Measurements from ENCODE around the gene MED12L.

DNA sequence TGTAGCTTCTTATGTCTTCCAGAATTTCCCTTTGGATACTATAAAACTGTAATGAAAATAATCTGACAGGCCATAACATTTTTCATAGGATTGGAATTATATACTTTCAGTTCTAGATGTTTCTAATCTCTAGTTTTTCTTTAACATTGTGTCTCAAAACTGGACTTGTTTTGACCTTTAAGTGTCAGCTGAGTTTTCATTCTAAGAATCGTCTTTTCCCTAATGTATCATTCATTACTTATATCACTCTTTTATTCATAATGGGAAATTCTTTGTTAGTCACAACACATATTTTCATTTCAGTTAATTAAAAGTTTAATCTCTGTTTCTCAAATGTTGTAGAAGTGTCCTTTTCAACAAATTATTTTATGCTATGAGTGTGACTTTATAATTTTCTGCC, 105.6 kb downstream of the MED12L start:
- TF ChIP-seq, protein P1, sequence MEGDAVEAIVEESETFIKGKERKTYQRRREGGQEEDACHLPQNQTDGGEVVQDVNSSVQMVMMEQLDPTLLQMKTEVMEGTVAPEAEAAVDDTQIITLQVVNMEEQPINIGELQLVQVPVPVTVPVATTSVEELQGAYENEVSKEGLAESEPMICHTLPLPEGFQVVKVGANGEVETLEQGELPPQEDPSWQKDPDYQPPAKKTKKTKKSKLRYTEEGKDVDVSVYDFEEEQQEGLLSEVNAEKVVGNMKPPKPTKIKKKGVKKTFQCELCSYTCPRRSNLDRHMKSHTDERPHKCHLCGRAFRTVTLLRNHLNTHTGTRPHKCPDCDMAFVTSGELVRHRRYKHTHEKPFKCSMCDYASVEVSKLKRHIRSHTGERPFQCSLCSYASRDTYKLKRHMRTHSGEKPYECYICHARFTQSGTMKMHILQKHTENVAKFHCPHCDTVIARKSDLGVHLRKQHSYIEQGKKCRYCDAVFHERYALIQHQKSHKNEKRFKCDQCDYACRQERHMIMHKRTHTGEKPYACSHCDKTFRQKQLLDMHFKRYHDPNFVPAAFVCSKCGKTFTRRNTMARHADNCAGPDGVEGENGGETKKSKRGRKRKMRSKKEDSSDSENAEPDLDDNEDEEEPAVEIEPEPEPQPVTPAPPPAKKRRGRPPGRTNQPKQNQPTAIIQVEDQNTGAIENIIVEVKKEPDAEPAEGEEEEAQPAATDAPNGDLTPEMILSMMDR (conservative IDR thresholded peaks at IDR 0.05 in 1 of 2, IDR thresholded peaks at IDR 0.05 in 1 of 2; ENCODE audit: low read depth in 1 of 2, low read length in 2 of 2), result no peak
- TF ChIP-seq EZH2 (IDR thresholded peaks at IDR 0.05; ENCODE audit: low read length, missing control alignments), result no peak

Data from fibroblast of lung (primary cell).